Heart right ventricle (tissue), 16 donors: ENCODE results near the gene ZNF213. TPM values are rescaled to one million over a fixed set of nuclear protein-coding genes. Genes with fewer than 3 reads are reported as not detected.
A peak's percentile ranks its signal among the peaks of the same experiment; 100 is the strongest.

Experiments
- ATAC-seq, 8 donors: fragments of 200-7000 bp; cut with Tn5 transposase; one replicate each; pipeline ENCODE4 v1.9.1; 2020; ENCODE audit warnings: mild to moderate bottlenecking in 8 of 8, moderate library complexity in 8 of 8, moderate number of reproducible peaks in 1 of 8
- DNase-seq, 2 donors: peaks; one replicate each; pipeline ENCODE4 v3.0.0-alpha.2; 2020
- H3K27ac ChIP-seq, 10 donors: fragments of 200-600 bp; sonication (generic) in 2 of 10; one replicate each; pipeline versions ENCODE4 v1.5.0 to v1.8.0; 2020 to 2022; ENCODE audit warnings: mild to moderate bottlenecking in 3 of 10
- H3K27me3 ChIP-seq, 7 donors: fragments of 200-600 bp; one replicate each; pipeline ENCODE4 v1.8.0; 2021 to 2022; ENCODE audit warnings: mild to moderate bottlenecking in 2 of 7
- H3K36me3 ChIP-seq, 9 donors: fragments of 200-600 bp; sonication (generic) in 1 of 9; one replicate each; pipeline versions ENCODE4 v1.5.0 to v1.8.0; 2020 to 2022; ENCODE audit warnings: mild to moderate bottlenecking in 2 of 9
- H3K4me1 ChIP-seq, 9 donors: fragments of 200-600 bp; sonication (generic) in 1 of 9; one replicate each; pipeline versions ENCODE4 v1.5.0 to v1.8.0; 2020 to 2022; ENCODE audit warnings: mild to moderate bottlenecking in 4 of 9
- H3K4me3 ChIP-seq, 10 donors: fragments of 200-600 bp; sonication (generic) in 2 of 10; one replicate each; pipeline versions ENCODE4 v1.5.0 to v1.8.0; 2020 to 2022; ENCODE audit warnings: mild to moderate bottlenecking in 7 of 10, moderate library complexity in 2 of 10
- H3K9me3 ChIP-seq, 11 donors: fragments of 200-600 bp in 10 of 11; sonication (generic) in 2 of 11; one replicate each; pipeline versions ENCODE4 v1.5.0 to v1.8.0; 2013 to 2022; ENCODE audit warnings: mild to moderate bottlenecking in 2 of 11, control low read depth in 1 of 11, moderate library complexity in 1 of 11
- CTCF ChIP-seq, 9 donors: fragments of 200-600 bp; sonication (generic) in 2 of 9; IDR thresholded peaks; one replicate each; pipeline versions ENCODE4 v1.5.0 to v1.8.0; 2021 to 2022; ENCODE audit warnings: antibody characterized with exemption in 9 of 9, mild to moderate bottlenecking in 5 of 9, moderate library complexity in 1 of 9
- WGBS, 2 donors: extraction: QIAGEN DNeasy Blood & Tissue Kit; methylation state at CpG; one replicate each; pipeline ENCODE4 v1.1.7; 2013; ENCODE audit warnings: inconsistent platforms in 1 of 2; 5-methylcytosine and 5-hydroxymethylcytosine counted together
- intact Hi-C, 10 donors: fragments of 100-400 bp; cut with DNase I; formaldehyde crosslinking; loops; one replicate each; pipeline versions ENCODE4 v1.11.1 to v1.14.2; 2022
- long read RNA-seq, 3 donors: library from polyadenylated mRNA; unstranded; transcript quantifications; one replicate each; pipeline ENCODE4 v2.0.0, GENCODE V29; 2020 to 2021
- polyA plus RNA-seq, 2 donors: library from polyadenylated mRNA; stranded (reverse); fragments of 200-250 nt; gene quantifications; one replicate each; pipeline ENCODE4 v1.2.3, GENCODE V29; 2013
- total RNA-seq, 10 donors: library from RNA; stranded (reverse); fragmentation: NEBNext Ultra II Directional in 3 of 10; extraction: Animal tissue kit (Norgen Biotek cat#: 25700) in 3 of 10; gene quantifications; one replicate each; pipeline versions ENCODE4 v1.2.1 to v1.2.4, GENCODE V29; 2021 to 2023
- donor health status: Arrhythmogenic right ventricular cardiomyopathy.
- donor health status: ischemic (EF 13 %, LVEDD 7.1; RV severe dilation, severe dysfunction).
- donor health status: healthy with polysubstance abuse.
- donor health status: DM: no; HTN: yes; CAD: no.
- donor health status: DM: no; HTN: no; CAD: no.
- donor health status: ischemic (EF 25% LVEDD 6.9; RV normal size, moderate dysfunction).
- donor health status: ischemic (EF 25% LVEDD 5.7; RV mildly dilated, moderate dysfunction).
- donor health status: healthy.
- donor health status: DM: yes; HTN: yes; CAD: no.
- donor health status: Ischemic cardiomyopathy.
- donor health status: ischemic (EF 35%, LVEDD 5.7; RV mildly dilated, moderate dysfunction).
- donor health status: nonischemic (EF 11% LVEDD 7.7; RV severe dilation, severe dysfunction).
- donor health status: DM: yes; HTN: yes; CAD: no.
- donor health status: PGD.
- donor health status: ischemic (EF 29% LVEDD 5.4; RV normal size, mild dysfunction).
- donor health status: nonischemic (EF 23%, LVEDD 6.1; RV moderate dilation, normal function).

The ZNF213 gene
- total RNA-seq = 1 to 10 TPM; 5.9 to 9.2 (median 7.7) TPM
- polyA plus RNA-seq = 10 to 100 TPM in 1 of 2 donors, 1 to 10 TPM in 1; 6.9 to 10.1 TPM
- long read RNA-seq, donor 1, partial matches to known transcripts = 0 of 7 reads
- long read RNA-seq, donor 1, other reads (novel, unspliced or antisense) = 7 of 7 reads
- long read RNA-seq, donor 2, partial matches to known transcripts = 3 of 12 reads
- long read RNA-seq, donor 2, other reads (novel, unspliced or antisense) = 7 of 12 reads
- long read RNA-seq, donor 3, partial matches to known transcripts = 0 of 4 reads
- long read RNA-seq, donor 3, other reads (novel, unspliced or antisense) = 4 of 4 reads

- Histone ChIP-seq H3K27me3 (no peaks in the 10 kb centered on the region), H3K4me3 (peak within 1 kb of the TSS; percentile 66 to 99 (median 88)), H3K27ac (peak within 1 kb of the TSS; percentile 71 to 98 (median 92)), H3K9me3 (no peaks in the 10 kb centered on the region), H3K36me3 (peaks cover 0 to 49% (median 9%) of the 10 kb centered on the region in 9 donors), H3K4me1 (peaks cover 3 to 43% (median 32%) of the 10 kb centered on the region in 9 donors)
- DNase-seq (peak; percentile 92 to 97), ATAC-seq (peak; percentile 91 to 98 (median 97))
- TF ChIP-seq CTCF (IDR thresholded peaks at IDR 0.05) = peak in 1 of 9 donors; percentile 5
- 0 to 1% methylated on average over 63 of the region's 63 CpGs for WGBS, 2 donors
- intact Hi-C loops = loop anchor here in 1 of 10 donors (5.0 kb wide), 1 partner anchor 72 kb away; no protein-coding TSS in a partner anchor
Measured at GRCh38 chr16:3134338-3135125, at the start of gene ZNF213. Gene ZNF213, plus strand, starts transcription at chr16:3135029. Its CDS starts 2,252 bp downstream, at chr16:3137281.

GRCh38 chr16:3085868-3086595, 48.8 kb upstream of the ZNF213 start:
- H3K27me3 ChIP-seq = no peaks in the 10 kb centered on the region
- DNase-seq (no peak), ATAC-seq (peak in 3 of 8 donors; percentile 13 to 26 (median 18))
- intact Hi-C loops = loop anchor here in 2 of 10 donors (2.0 kb wide), 2 partner anchors 21 to 27 kb away; partner anchors contain the start of gene IL32 (in 1 of the 2)
- H3K4me3 ChIP-seq = peak overlapping the region in 9 of 10 donors; percentile 18 to 60 (median 53)
- H3K36me3 ChIP-seq = peaks cover 0 to 2% (median 0%) of the 10 kb centered on the region in 9 donors
- H3K9me3 ChIP-seq = no peaks in the 10 kb centered on the region
- peak overlapping the region; percentile 82 to 96 (median 88) for H3K27ac ChIP-seq
- peaks cover 0 to 42% (median 38%) of the 10 kb centered on the region in 9 donors for H3K4me1 ChIP-seq
- no peak for TF ChIP-seq CTCF (IDR thresholded peaks at IDR 0.05)
- WGBS, 2 donors = 67 to 69% methylated on average over 17 of the region's 17 CpGs

- H3K4me3 ChIP-seq = peak overlapping the region; percentile 18 to 60 (median 50)
- no peaks in the 10 kb centered on the region for H3K36me3 ChIP-seq
- ATAC-seq = peak; percentile 53 to 84 (median 80)
- H3K27ac ChIP-seq = peak overlapping the region; percentile 82 to 96 (median 88)
- peak in 1 of 2 donors; percentile 52 for DNase-seq
- no peaks in the 10 kb centered on the region for H3K27me3 ChIP-seq
- H3K9me3 ChIP-seq = no peaks in the 10 kb centered on the region
- peaks cover 0 to 42% (median 38%) of the 10 kb centered on the region in 9 donors for H3K4me1 ChIP-seq
- WGBS, 2 donors = 46 to 51% methylated on average over 14 of the region's 14 CpGs
- no peak for TF ChIP-seq CTCF (IDR thresholded peaks at IDR 0.05)
- intact Hi-C loops = loop anchor here in 3 of 10 donors (1.0 to 2.0 kb wide), 3 partner anchors 22 to 28 kb away; partner anchors contain the start of gene IL32 (in 1 of the 3)
Measured at GRCh38 chr16:3086596-3087242, 48.1 kb upstream of the ZNF213 start.
